HCT116 (cell line): ENCODE data around the gene CASTOR1.

ENCODE experiments used
- CEBPB ChIP-seq: IDR thresholded peaks from 2 replicates; pipeline ENCODE4 v1.6.1; 2012; ENCODE audit warnings: low read depth
- EGR1 ChIP-seq: IDR thresholded peaks from 2 replicates; pipeline ENCODE4 v1.6.1; 2012; ENCODE audit warnings: low read depth
- EZH2 ChIP-seq: fragments of 200-600 bp; sonication (generic); IDR thresholded peaks from 2 replicates; pipeline ENCODE4 v1.6.1; 2017; ENCODE audit warnings: antibody characterized with exemption, mixed run types
- POLR2A ChIP-seq: IDR thresholded peaks from 2 replicates; pipeline ENCODE4 v1.7.0; 2011; ENCODE audit warnings: borderline replicate concordance; ENCODE audit not compliant: insufficient read depth, insufficient read length; ENCODE audit errors: extremely low read depth
- REST ChIP-seq: IDR thresholded peaks from 2 replicates; pipeline ENCODE4 v1.6.1; 2012; ENCODE audit warnings: low read depth
- YY1 ChIP-seq: IDR thresholded peaks from 2 replicates; pipeline ENCODE4 v1.6.1; 2011; ENCODE audit warnings: low read length, low read depth, moderate library complexity, mild to moderate bottlenecking; ENCODE audit not compliant: insufficient replicate concordance; ENCODE audit errors: extremely low read depth
- TF ChIP-seq, protein P1 (sequence below), 3 experiments: fragments of 200-600 bp in 1 of 3; sonication (generic) in 1 of 3; IDR thresholded peaks in 2 of 3; conservative IDR thresholded peaks in 1 of 3; 2 replicates each; pipeline ENCODE4 v1.5.1; 2012 to 2017; ENCODE audit warnings: low read depth in 2 of 3, low read length in 2 of 3, antibody characterized with exemption in 1 of 3, borderline replicate concordance in 1 of 3, control low read depth in 1 of 3, mild to moderate bottlenecking in 1 of 3, mixed read lengths in 1 of 3, mixed run types in 1 of 3, moderate library complexity in 1 of 3; ENCODE audit not compliant: insufficient read depth in 1 of 3

DNA sequence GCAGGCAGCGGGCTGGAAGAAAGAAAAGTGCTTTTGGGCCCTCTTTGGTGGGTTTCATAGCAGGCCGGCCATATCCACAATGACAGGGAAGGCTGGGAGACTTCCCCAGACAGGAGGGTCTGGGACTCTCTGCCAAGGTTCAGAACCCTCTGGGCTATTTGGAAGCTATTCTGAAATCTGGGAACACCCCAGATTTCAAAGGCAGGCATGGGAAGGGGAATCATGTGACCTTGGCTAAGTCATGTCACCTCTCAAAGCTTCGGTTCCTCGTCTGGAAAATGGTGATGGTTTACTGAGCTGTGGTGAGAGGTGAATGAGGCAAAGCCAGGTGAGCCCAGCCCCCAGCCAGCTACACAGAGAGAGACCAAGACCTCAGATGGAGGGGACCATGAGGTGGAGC lies 4.6 kb downstream of the CASTOR1 start:
- TF ChIP-seq, protein P1, sequence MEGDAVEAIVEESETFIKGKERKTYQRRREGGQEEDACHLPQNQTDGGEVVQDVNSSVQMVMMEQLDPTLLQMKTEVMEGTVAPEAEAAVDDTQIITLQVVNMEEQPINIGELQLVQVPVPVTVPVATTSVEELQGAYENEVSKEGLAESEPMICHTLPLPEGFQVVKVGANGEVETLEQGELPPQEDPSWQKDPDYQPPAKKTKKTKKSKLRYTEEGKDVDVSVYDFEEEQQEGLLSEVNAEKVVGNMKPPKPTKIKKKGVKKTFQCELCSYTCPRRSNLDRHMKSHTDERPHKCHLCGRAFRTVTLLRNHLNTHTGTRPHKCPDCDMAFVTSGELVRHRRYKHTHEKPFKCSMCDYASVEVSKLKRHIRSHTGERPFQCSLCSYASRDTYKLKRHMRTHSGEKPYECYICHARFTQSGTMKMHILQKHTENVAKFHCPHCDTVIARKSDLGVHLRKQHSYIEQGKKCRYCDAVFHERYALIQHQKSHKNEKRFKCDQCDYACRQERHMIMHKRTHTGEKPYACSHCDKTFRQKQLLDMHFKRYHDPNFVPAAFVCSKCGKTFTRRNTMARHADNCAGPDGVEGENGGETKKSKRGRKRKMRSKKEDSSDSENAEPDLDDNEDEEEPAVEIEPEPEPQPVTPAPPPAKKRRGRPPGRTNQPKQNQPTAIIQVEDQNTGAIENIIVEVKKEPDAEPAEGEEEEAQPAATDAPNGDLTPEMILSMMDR (IDR thresholded peaks at IDR 0.05 in 2 of 3, conservative IDR thresholded peaks at IDR 0.05 in 1 of 3; ENCODE audit: borderline replicate concordance in 1 of 3, insufficient read depth in 1 of 3, low read depth in 2 of 3, low read length in 2 of 3): no peak
- TF ChIP-seq REST (no peak), CEBPB (no peak), EGR1 (no peak), POLR2A (no peak), YY1 (no peak), EZH2 (no peak)
